GM19324 (cell line): ENCODE measurements around the gene CHI3L2.

Source experiments
- ATAC-seq: cut with Tn5 transposase; IDR thresholded peaks from one replicate; pipeline ENCODE4 v1.9.1; 2021; ENCODE audit warnings: mild to moderate bottlenecking, moderate library complexity; ENCODE audit not compliant: unreplicated experiment, low FRiP score

CHI3L2 gene

DNA sequence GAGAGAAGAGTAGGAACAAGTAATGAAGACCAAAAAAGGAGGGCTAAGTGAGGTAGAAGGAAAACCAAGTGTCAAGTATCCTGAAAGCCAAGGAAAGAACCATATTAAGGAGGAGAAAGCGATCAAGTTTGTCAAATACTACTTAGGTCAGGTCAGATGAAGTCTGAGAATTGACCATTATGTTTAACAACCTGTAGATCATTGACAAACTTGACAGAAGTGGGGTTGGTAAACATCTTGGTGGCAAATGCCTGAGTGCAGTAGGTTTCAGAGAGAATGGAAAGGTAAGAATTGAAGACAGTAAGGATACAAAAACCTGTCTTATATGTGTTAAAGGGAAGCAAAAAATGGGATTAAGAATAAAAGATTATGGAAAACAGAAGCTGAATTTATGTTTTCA, 59.4 kb downstream of the CHI3L2 start:
- no peak for ATAC-seq

DNA sequence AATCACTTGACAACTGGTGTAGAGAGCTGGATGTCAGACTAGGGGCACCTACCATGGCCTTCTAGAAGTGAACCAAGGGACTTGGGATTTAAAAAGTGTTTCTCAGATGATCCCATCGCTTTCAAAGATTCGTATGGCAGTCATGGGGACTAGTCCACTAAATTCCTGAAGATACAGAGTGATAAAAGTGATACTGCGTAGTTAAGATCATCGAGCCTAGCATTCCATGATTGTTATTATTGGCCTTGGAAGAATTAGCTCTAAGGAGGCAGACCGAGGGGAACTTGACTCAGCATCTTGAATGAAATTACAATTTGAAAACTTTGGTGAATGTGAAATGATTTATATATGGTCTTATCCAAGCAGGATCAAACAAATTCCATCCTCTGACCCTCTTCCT, 61.9 kb downstream of the CHI3L2 start:
- ATAC-seq, result no peak

DNA sequence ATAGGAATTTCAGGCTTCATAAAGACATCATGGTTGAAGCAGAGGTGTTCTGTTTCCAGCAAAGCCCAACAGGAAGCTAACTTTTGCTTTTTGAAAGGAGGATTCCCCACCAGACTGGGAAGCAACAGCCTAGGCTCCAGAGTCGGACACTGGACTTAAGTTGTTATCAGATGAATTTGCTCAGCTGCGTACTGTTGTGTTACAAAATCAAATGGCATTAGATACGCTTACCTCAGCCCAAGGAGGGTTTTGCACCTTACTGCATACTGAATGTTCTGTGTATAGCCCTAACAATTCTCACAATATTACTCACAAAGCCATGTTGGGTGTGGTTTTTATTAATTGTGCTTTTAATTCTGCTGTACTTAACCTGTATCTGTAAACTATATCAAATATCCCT, 62.6 kb downstream of the CHI3L2 start:
- ATAC-seq, result no peak

DNA sequence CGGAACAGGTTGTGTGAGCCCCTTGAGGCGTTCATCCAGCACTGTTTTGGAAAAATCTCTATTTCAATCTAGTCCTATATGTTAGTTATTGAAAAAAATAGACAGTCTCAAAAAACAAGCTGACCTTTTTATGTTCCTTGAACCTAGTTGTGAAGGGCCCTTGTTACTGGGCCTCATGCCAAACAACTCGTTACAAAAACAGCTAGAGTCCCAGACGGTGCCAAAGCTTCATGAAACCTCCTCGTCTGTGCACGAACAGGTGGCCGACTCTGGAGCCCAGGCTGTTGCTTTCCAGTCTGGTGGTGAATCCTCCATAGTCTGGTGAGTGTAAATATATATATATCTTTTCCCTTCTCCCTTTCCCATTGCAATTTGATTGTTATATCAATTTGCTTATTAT, 63.1 kb downstream of the CHI3L2 start, which contains the start of gene CHIA:
Gene CHIA, plus strand, starts transcription at position 222 of the 400 bp plus-strand sequence. CDS start 19,617 bp downstream, outside the sequence.
- no peak for ATAC-seq
